ENCODE data around the gene CNTNAP2.

- TF ChIP-seq CTCF (IDR thresholded peaks at IDR 0.05) (no peak), POLR2A (IDR thresholded peaks at IDR 0.05) (no peak)
These were observed 1071.9 kb downstream of the CNTNAP2 start for GRCh38 chr7:147188467-147188866.
